Measurements from ENCODE around the gene FERMT1.

DNA sequence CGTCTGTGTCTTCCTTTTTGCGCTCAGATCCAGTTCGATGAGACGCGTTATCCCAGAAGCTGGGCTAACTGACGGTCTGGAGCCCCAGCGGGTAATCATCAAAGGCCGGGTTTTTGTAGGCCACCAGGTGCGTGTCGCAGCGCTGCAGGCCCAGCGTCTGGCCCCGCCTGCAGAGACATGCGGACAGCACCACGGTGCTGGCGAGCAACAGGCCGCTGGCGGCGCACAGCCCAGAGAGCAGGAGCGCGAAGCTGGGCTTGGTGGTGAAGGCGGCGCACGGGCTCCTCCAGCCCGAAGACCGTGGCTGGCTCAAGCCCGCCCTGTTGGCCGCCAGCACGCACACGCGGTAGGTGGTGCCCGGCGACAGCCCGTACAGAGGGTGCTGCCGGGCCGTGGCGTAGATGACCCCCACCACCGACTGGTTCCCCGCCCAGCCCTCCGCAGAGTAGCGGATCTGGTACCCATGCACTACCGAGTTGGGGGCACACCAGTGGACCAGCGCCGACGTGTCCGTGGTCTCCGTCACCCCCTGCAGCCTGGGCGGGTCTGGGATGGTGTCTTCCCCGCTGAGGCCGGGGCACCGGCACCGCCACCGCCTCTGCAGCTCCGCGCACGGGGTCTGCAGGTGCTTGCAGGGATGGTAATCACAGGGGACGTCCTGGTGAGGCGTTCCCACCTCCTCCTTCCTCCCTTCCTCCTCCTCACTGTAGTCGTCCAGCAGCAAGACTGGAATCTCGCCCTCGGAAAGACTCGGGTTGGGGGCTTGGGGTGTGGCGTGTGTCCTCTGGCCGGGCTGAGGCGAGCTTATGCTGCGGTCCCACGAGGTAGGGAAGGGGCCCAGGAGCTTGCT, 81.6 kb downstream of the FERMT1 start:
- TF ChIP-seq, protein P1, sequence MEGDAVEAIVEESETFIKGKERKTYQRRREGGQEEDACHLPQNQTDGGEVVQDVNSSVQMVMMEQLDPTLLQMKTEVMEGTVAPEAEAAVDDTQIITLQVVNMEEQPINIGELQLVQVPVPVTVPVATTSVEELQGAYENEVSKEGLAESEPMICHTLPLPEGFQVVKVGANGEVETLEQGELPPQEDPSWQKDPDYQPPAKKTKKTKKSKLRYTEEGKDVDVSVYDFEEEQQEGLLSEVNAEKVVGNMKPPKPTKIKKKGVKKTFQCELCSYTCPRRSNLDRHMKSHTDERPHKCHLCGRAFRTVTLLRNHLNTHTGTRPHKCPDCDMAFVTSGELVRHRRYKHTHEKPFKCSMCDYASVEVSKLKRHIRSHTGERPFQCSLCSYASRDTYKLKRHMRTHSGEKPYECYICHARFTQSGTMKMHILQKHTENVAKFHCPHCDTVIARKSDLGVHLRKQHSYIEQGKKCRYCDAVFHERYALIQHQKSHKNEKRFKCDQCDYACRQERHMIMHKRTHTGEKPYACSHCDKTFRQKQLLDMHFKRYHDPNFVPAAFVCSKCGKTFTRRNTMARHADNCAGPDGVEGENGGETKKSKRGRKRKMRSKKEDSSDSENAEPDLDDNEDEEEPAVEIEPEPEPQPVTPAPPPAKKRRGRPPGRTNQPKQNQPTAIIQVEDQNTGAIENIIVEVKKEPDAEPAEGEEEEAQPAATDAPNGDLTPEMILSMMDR (IDR thresholded peaks at IDR 0.05), result no peak
- no peak for TF ChIP-seq POLR2AphosphoS5 (IDR thresholded peaks at IDR 0.05)
- no peak for TF ChIP-seq POLR2A (IDR thresholded peaks at IDR 0.05)
- no peak for TF ChIP-seq EP300 (IDR thresholded peaks at IDR 0.05; ENCODE audit: low read depth)

Data from transverse colon (tissue), 4 donors.